ENCODE results near the gene APOD. TPM values are rescaled to one million over a fixed set of nuclear protein-coding genes. Genes with fewer than 3 reads are reported as not detected.

APOD gene
- total RNA-seq, 1 experiment from 2014 or later, result not detected

- H3K36me3 Mint-ChIP-seq (ENCODE audit: insufficient read depth, unreplicated experiment), result peaks cover 14% of the 10 kb centered on the region
- H3K4me1 Mint-ChIP-seq (ENCODE audit: low read depth, unreplicated experiment), result no peaks in the 10 kb centered on the region
- no peak for TF ChIP-seq CTCF (IDR thresholded peaks at IDR 0.05; ENCODE audit: unreplicated experiment)
- CTCF ChIA-PET, result interaction anchor here (1.4 kb wide), 1 partner anchor 262 kb away, joined by 4 read pairs; the partner anchor contains the start of gene XXYLT1
- no peak overlapping the region for H3K4me3 Mint-ChIP-seq (ENCODE audit: low read depth, unreplicated experiment)
- no peaks in the 10 kb centered on the region for H3K9me3 Mint-ChIP-seq (ENCODE audit: low read depth, unreplicated experiment)
- intact Hi-C loops (cut with micrococcal nuclease; ENCODE audit: unreplicated experiment), result no loop called here
- no peak overlapping the region for H3K27ac Mint-ChIP-seq (ENCODE audit: unreplicated experiment)
- no TSS peak for BruUV-seq (replicated peaks)
- no peaks in the 10 kb centered on the region for H3K27me3 Mint-ChIP-seq (ENCODE audit: unreplicated experiment)
- DNase-seq, result no peak
Measured at GRCh38 chr3:195532834-195533233, 50.9 kb downstream of the APOD start.

- no peak for DNase-seq
- CTCF ChIA-PET, result interaction anchor here (1.4 kb wide), 1 partner anchor 262 kb away, joined by 4 read pairs; the partner anchor contains the start of gene XXYLT1
- Mint-ChIP-seq H3K4me1 (ENCODE audit: low read depth, unreplicated experiment) (no peaks in the 10 kb centered on the region), H3K27ac (ENCODE audit: unreplicated experiment) (no peak overlapping the region), H3K27me3 (ENCODE audit: unreplicated experiment) (no peaks in the 10 kb centered on the region), H3K4me3 (ENCODE audit: low read depth, unreplicated experiment) (no peak overlapping the region), H3K36me3 (ENCODE audit: insufficient read depth, unreplicated experiment) (peaks cover 14% of the 10 kb centered on the region), H3K9me3 (ENCODE audit: low read depth, unreplicated experiment) (no peaks in the 10 kb centered on the region)
- BruUV-seq (replicated peaks), result no TSS peak
- no peak for TF ChIP-seq CTCF (IDR thresholded peaks at IDR 0.05; ENCODE audit: unreplicated experiment)
- intact Hi-C loops (cut with micrococcal nuclease; ENCODE audit: unreplicated experiment), result no loop called here
Measured at GRCh38 chr3:195532345-195532744, 51.4 kb downstream of the APOD start.

- Mint-ChIP-seq H3K36me3 (ENCODE audit: insufficient read depth, unreplicated experiment) (peaks cover 14% of the 10 kb centered on the region), H3K9me3 (ENCODE audit: low read depth, unreplicated experiment) (no peaks in the 10 kb centered on the region), H3K27me3 (ENCODE audit: unreplicated experiment) (no peaks in the 10 kb centered on the region), H3K27ac (ENCODE audit: unreplicated experiment) (no peak overlapping the region), H3K4me1 (ENCODE audit: low read depth, unreplicated experiment) (no peaks in the 10 kb centered on the region), H3K4me3 (ENCODE audit: low read depth, unreplicated experiment) (no peak overlapping the region)
- TF ChIP-seq CTCF (IDR thresholded peaks at IDR 0.05; ENCODE audit: unreplicated experiment), result no peak
- CTCF ChIA-PET, result interaction anchor here (0.6 kb wide), 1 partner anchor 261 kb away, joined by 3 read pairs; no protein-coding TSS in a partner anchor
- no TSS peak for BruUV-seq (replicated peaks)
- no peak for DNase-seq
- intact Hi-C loops (cut with micrococcal nuclease; ENCODE audit: unreplicated experiment), result no loop called here
Measured at GRCh38 chr3:195531683-195532082, 52.1 kb downstream of the APOD start.

GRCh38 chr3:195526492-195526891 is 57.2 kb downstream of the APOD start:
- H3K9me3 Mint-ChIP-seq (ENCODE audit: low read depth, unreplicated experiment), result no peaks in the 10 kb centered on the region
- no peak for DNase-seq
- H3K27me3 Mint-ChIP-seq (ENCODE audit: unreplicated experiment), result no peaks in the 10 kb centered on the region
- no peaks in the 10 kb centered on the region for H3K4me1 Mint-ChIP-seq (ENCODE audit: low read depth, unreplicated experiment)
- BruUV-seq (replicated peaks), result no TSS peak
- intact Hi-C loops (cut with micrococcal nuclease; ENCODE audit: unreplicated experiment), result no loop called here
- CTCF ChIA-PET, result interaction anchor here (0.6 to 1.1 kb wide), 3 partner anchors 219 to 418 kb away, joined by 3 to 4 read pairs (median 3); partner anchors contain the start of gene XXYLT1
- peaks cover 20% of the 10 kb centered on the region for H3K36me3 Mint-ChIP-seq (ENCODE audit: insufficient read depth, unreplicated experiment)
- H3K4me3 Mint-ChIP-seq (ENCODE audit: low read depth, unreplicated experiment), result no peak overlapping the region
- no peak overlapping the region for H3K27ac Mint-ChIP-seq (ENCODE audit: unreplicated experiment)
- no peak for TF ChIP-seq CTCF (IDR thresholded peaks at IDR 0.05; ENCODE audit: unreplicated experiment)

Data from Calu3 (cell line).